ENCODE results near the gene PRSS36.

DNA sequence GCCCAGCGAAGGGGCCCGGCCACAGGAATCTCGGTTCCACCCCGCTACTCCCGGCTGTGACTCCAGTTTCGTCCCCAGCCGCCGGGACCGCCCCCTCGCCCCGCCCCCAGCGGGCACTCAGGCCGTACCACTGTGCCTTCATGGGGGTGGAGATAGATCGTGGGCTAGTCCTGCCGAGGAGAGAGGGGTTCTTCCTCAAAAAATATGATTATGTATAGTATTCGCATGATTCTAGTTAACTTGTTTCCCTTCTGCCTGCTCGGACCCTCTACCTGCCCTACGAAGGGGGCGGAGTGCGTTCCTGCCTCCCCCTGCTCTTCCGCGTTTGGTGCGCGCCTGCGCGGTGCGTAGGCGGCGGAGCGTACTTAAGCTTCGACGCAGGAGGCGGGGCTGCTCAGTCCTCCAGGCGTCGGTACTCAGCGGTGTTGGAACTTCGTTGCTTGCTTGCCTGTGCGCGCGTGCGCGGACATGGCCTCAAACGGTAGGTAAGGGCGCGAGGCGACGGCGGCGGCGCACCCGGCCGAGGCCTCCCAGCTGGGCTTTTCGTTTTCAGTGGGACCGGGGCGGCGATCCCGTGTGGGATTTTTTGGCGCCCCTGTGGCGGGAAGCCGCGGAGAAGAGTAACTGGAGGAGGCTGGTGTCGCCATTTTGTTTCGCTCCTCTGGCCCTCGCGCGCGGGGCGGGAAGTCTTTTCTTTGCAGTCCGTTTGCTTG is 30.0 kb upstream of the PRSS36 start, which contains the start of gene FUS:
- TF ChIP-seq POLR2AphosphoS5 (IDR thresholded peaks at IDR 0.05; ENCODE audit: borderline replicate concordance, low read depth, low read length): peak; percentile 99
- TF ChIP-seq EZH2 (IDR thresholded peaks at IDR 0.05): no peak
- TF ChIP-seq FOXP2 (optimal IDR thresholded peaks at IDR 0.05; ENCODE audit: control extremely low read depth, extremely low read length, insufficient read depth): peak; percentile 89
